Retinal pigment epithelial cell (primary cell): ENCODE data around the gene AMER3.

Source experiments
- DNase-seq: peaks from one replicate; pipeline ENCODE4 v3.0.0-alpha.2; 2010; ENCODE audit warnings: low read depth
- H3K4me3 ChIP-seq: 2 replicates; pipeline ENCODE4 v1.5.1; 2011; ENCODE audit warnings: mild to moderate bottlenecking, low read length, control low read depth, moderate library complexity
- CTCF ChIP-seq: conservative IDR thresholded peaks from 2 replicates; pipeline ENCODE4 v1.5.1; 2011; ENCODE audit warnings: low read depth, low read length, control low read depth, inconsistent platforms

Gene AMER3

GRCh38 chr2:130787841-130788240, 32.5 kb downstream of the AMER3 start:
- H3K4me3 ChIP-seq, result no peak overlapping the region
- no peak for TF ChIP-seq CTCF
- DNase-seq, result no peak

- no peak for TF ChIP-seq CTCF
- no peak for DNase-seq
- no peak overlapping the region for H3K4me3 ChIP-seq
Measured at GRCh38 chr2:130790312-130790711, 35.0 kb downstream of the AMER3 start.

GRCh38 chr2:130790804-130791616, 35.7 kb downstream of the AMER3 start:
- no peak for TF ChIP-seq CTCF
- H3K4me3 ChIP-seq, result no peak overlapping the region
- DNase-seq, result no peak

GRCh38 chr2:130791617-130791939, 36.2 kb downstream of the AMER3 start:
- no peak for TF ChIP-seq CTCF
- DNase-seq, result no peak
- no peak overlapping the region for H3K4me3 ChIP-seq

- DNase-seq, result no peak
- TF ChIP-seq CTCF, result no peak
Measured at GRCh38 chr2:130795431-130795830, 40.1 kb downstream of the AMER3 start.

GRCh38 chr2:130796290-130796689, 41.0 kb downstream of the AMER3 start:
- no peak for DNase-seq
- TF ChIP-seq CTCF, result no peak
- H3K4me3 ChIP-seq, result no peak overlapping the region

More at GRCh38 chr2:130795431-130795830, 40.1 kb downstream of the AMER3 start:
- no peak overlapping the region for H3K4me3 ChIP-seq
